T-helper 9 cell (primary cell): Measurements from ENCODE around the gene TENM4.
"Not testable (repeated sequence)": the region's sequence is repeated elsewhere in the genome, so short reads cannot be mapped to it uniquely, and the experiment has no call there.

ENCODE experiments used
- DNase-seq: peaks from one replicate; pipeline ENCODE4 v3.0.0-alpha.2; 2020

TENM4 gene

GRCh38 chr11:79200398-79201070 is 240.3 kb downstream of the TENM4 start:
- no peak for DNase-seq

- DNase-seq, result no peak
Observed at GRCh38 chr11:79199729-79200354, 241.0 kb downstream of the TENM4 start.

- no peak for DNase-seq
Observed at GRCh38 chr11:79198898-79199250, 242.0 kb downstream of the TENM4 start.

- DNase-seq, result no peak
Observed at GRCh38 chr11:79198203-79198897, 242.5 kb downstream of the TENM4 start.

- DNase-seq, result no peak
Observed at GRCh38 chr11:79196950-79197349, 243.9 kb downstream of the TENM4 start.

- no peak for DNase-seq
Observed at GRCh38 chr11:79195209-79195608, 245.6 kb downstream of the TENM4 start.

- DNase-seq, result no peak
Observed at GRCh38 chr11:79193663-79194310, 247.0 kb downstream of the TENM4 start.

- DNase-seq, result no peak
Observed at GRCh38 chr11:79192836-79193235, 248.0 kb downstream of the TENM4 start.

GRCh38 chr11:79191716-79192115 is 249.1 kb downstream of the TENM4 start:
- DNase-seq, result not testable (repeated sequence)

- DNase-seq, result not testable (repeated sequence)
Observed at GRCh38 chr11:79190553-79190952, 250.3 kb downstream of the TENM4 start.

GRCh38 chr11:79189601-79190000 is 251.2 kb downstream of the TENM4 start:
- DNase-seq, result no peak

GRCh38 chr11:79189055-79189454 is 251.8 kb downstream of the TENM4 start:
- no peak for DNase-seq

- DNase-seq, result no peak
Observed at GRCh38 chr11:79186669-79187068, 254.2 kb downstream of the TENM4 start.

GRCh38 chr11:79185351-79185750 is 255.5 kb downstream of the TENM4 start:
- DNase-seq, result no peak

- no peak for DNase-seq
Observed at GRCh38 chr11:79184285-79184684, 256.5 kb downstream of the TENM4 start.

- DNase-seq, result no peak
Observed at GRCh38 chr11:79182794-79183193, 258.0 kb downstream of the TENM4 start.

- DNase-seq, result no peak
Observed at GRCh38 chr11:79179087-79179486, 261.7 kb downstream of the TENM4 start.

GRCh38 chr11:79174045-79175008 is 266.5 kb downstream of the TENM4 start:
- DNase-seq, result no peak

- no peak for DNase-seq
Observed at GRCh38 chr11:79173615-79174014, 267.2 kb downstream of the TENM4 start.

GRCh38 chr11:79170321-79170720 is 270.5 kb downstream of the TENM4 start:
- DNase-seq, result no peak

GRCh38 chr11:79168530-79169110 is 272.2 kb downstream of the TENM4 start:
- DNase-seq, result no peak
